GM21423 (cell line): ENCODE data around the gene FOXD1.
"Not testable (repeated sequence)": the region's sequence is repeated elsewhere in the genome, so short reads cannot be mapped to it uniquely, and the experiment has no call there.

Experiments
- ATAC-seq: cut with Tn5 transposase; IDR thresholded peaks from one replicate; pipeline ENCODE4 v1.9.1; 2021; ENCODE audit warnings: mild to moderate bottlenecking, moderate library complexity; ENCODE audit not compliant: unreplicated experiment

The FOXD1 gene

GRCh38 chr5:73464016-73464745, 15.6 kb upstream of the FOXD1 start:
- no peak for ATAC-seq

GRCh38 chr5:73460133-73460532, 11.6 kb upstream of the FOXD1 start:
- ATAC-seq = no peak

- ATAC-seq = no peak
Observed at GRCh38 chr5:73459366-73459765, 10.8 kb upstream of the FOXD1 start.

GRCh38 chr5:73456462-73456861, 7.9 kb upstream of the FOXD1 start:
- ATAC-seq = not testable (repeated sequence)

- peak; percentile 62 for ATAC-seq
Observed at GRCh38 chr5:73454379-73455036, 5.9 kb upstream of the FOXD1 start.

- ATAC-seq = no peak
Observed at GRCh38 chr5:73452215-73452614, 3.6 kb upstream of the FOXD1 start.

GRCh38 chr5:73451224-73452130, 2.9 kb upstream of the FOXD1 start:
- no peak for ATAC-seq

- ATAC-seq = no peak
Observed at GRCh38 chr5:73450672-73451223, 2.2 kb upstream of the FOXD1 start.

GRCh38 chr5:73450137-73450536, 1.6 kb upstream of the FOXD1 start:
- ATAC-seq = no peak

- no peak for ATAC-seq
Observed at GRCh38 chr5:73447530-73448462, 781 bp downstream of the FOXD1 start.

- ATAC-seq = no peak
Observed at GRCh38 chr5:73446631-73447529, 1.7 kb downstream of the FOXD1 start.

- ATAC-seq = no peak
Observed at GRCh38 chr5:73445665-73446630, 2.6 kb downstream of the FOXD1 start.

- ATAC-seq = no peak
Observed at GRCh38 chr5:73444499-73445438, 3.8 kb downstream of the FOXD1 start.

- no peak for ATAC-seq
Observed at GRCh38 chr5:73443829-73444498, 4.6 kb downstream of the FOXD1 start.

GRCh38 chr5:73442996-73443627, 5.5 kb downstream of the FOXD1 start:
- ATAC-seq = no peak
